Vagina (tissue), 2 donors: ENCODE data around the gene COL28A1. TPM values are rescaled to one million over a fixed set of nuclear protein-coding genes. Genes with fewer than 3 reads are reported as not detected.
"Not testable (repeated sequence)": the region's sequence is repeated elsewhere in the genome, so short reads cannot be mapped to it uniquely, and the experiment has no call there.

Experiments
- DNase-seq, 2 donors: peaks; one replicate each; pipeline ENCODE4 v3.0.0-alpha.2; 2017; ENCODE audit errors: extremely low spot score in 2 of 2
- H3K27ac ChIP-seq: fragments of 200-600 bp; sonication (generic); one replicate; pipeline ENCODE4 v1.5.1; 2019
- H3K27me3 ChIP-seq: fragments of 200-600 bp; sonication (generic); one replicate; pipeline ENCODE4 v1.5.1; 2019
- H3K36me3 ChIP-seq, 2 donors: fragments of 200-600 bp; sonication (generic); one replicate each; pipeline ENCODE4 v1.5.1; 2017 to 2019
- H3K4me1 ChIP-seq: fragments of 200-600 bp; sonication (generic); one replicate; pipeline ENCODE4 v1.5.1; 2019
- H3K4me3 ChIP-seq, 2 donors: fragments of 200-600 bp; sonication (generic); 1 replicate in 1 of 2; 2 replicates in 1 of 2; pipeline ENCODE4 v1.5.1; 2016 to 2019
- H3K9me3 ChIP-seq: fragments of 200-600 bp; sonication (generic); one replicate; pipeline ENCODE4 v1.5.1; 2019
- CTCF ChIP-seq, 3 experiments: fragments of 450-650 bp in 2 of 3; fragments of 200-600 bp in 1 of 3; sonication (generic) in 1 of 3; IDR thresholded peaks; one replicate each; pipeline ENCODE4 v1.5.1; 2017 to 2019; ENCODE audit warnings: antibody characterized with exemption in 3 of 3, mild to moderate bottlenecking in 2 of 3, moderate library complexity in 2 of 3
- POLR2A ChIP-seq, 2 donors: fragments of 450-650 bp; IDR thresholded peaks; one replicate each; pipeline ENCODE4 v1.6.1; 2017; ENCODE audit warnings: antibody characterized with exemption in 2 of 2, mild to moderate bottlenecking in 2 of 2, moderate library complexity in 2 of 2
- POLR2AphosphoS5 ChIP-seq, 2 donors: sonication (generic); formaldehyde crosslinking; IDR thresholded peaks; one replicate each; pipeline ENCODE4 v1.9.0; 2017; ENCODE audit warnings: antibody characterized with exemption in 2 of 2, mild to moderate bottlenecking in 2 of 2, low read depth in 1 of 2; ENCODE audit not compliant: insufficient read depth in 1 of 2
- intact Hi-C: fragments of 100-400 bp; cut with DNase I; formaldehyde crosslinking; loops from one replicate; pipeline ENCODE4 v1.15.1; 2023
- total RNA-seq: library from RNA; depleted of rRNA; stranded (reverse); fragments of >200 nt; gene quantifications from one replicate; pipeline ENCODE4 v1.2.3, GENCODE V29; 2016

The COL28A1 gene
- total RNA-seq, 1 donor from 2014 or later: 5.4 TPM

GRCh38 chr7:7484072-7484471, 51.6 kb downstream of the COL28A1 start:
- intact Hi-C loops: no loop called here

GRCh38 chr7:7481802-7482201, 53.9 kb downstream of the COL28A1 start:
- no peaks in the 10 kb centered on the region for H3K4me1 ChIP-seq
- H3K4me3 ChIP-seq: no peak overlapping the region
- no peaks in the 10 kb centered on the region for H3K27me3 ChIP-seq
- H3K27ac ChIP-seq: no peak overlapping the region
- no peaks in the 10 kb centered on the region for H3K9me3 ChIP-seq
- intact Hi-C loops: no loop called here
- TF ChIP-seq POLR2AphosphoS5 (IDR thresholded peaks at IDR 0.05; ENCODE audit: insufficient read depth in 1 of 2, low read depth in 1 of 2): no peak
- TF ChIP-seq CTCF (IDR thresholded peaks at IDR 0.05): no peak
- no peak for TF ChIP-seq POLR2A (IDR thresholded peaks at IDR 0.05)
- H3K36me3 ChIP-seq: no peaks in the 10 kb centered on the region
- no peak for DNase-seq

More at GRCh38 chr7:7484072-7484471, 51.6 kb downstream of the COL28A1 start:
- Histone ChIP-seq H3K36me3 (no peaks in the 10 kb centered on the region), H3K9me3 (no peaks in the 10 kb centered on the region), H3K4me3 (no peak overlapping the region), H3K27ac (no peak overlapping the region), H3K4me1 (no peaks in the 10 kb centered on the region), H3K27me3 (no peaks in the 10 kb centered on the region)
- TF ChIP-seq POLR2A (IDR thresholded peaks at IDR 0.05): no peak
- TF ChIP-seq CTCF (IDR thresholded peaks at IDR 0.05): no peak
- no peak for TF ChIP-seq POLR2AphosphoS5 (IDR thresholded peaks at IDR 0.05; ENCODE audit: insufficient read depth in 1 of 2, low read depth in 1 of 2)
- DNase-seq: no peak

- Histone ChIP-seq H3K4me1 (no peaks in the 10 kb centered on the region), H3K9me3 (no peaks in the 10 kb centered on the region), H3K27me3 (no peaks in the 10 kb centered on the region), H3K4me3 (no peak overlapping the region), H3K36me3 (no peaks in the 10 kb centered on the region), H3K27ac (no peak overlapping the region)
- DNase-seq: no peak
- intact Hi-C loops: no loop called here
- TF ChIP-seq CTCF (IDR thresholded peaks at IDR 0.05) (no peak), POLR2AphosphoS5 (IDR thresholded peaks at IDR 0.05; ENCODE audit: insufficient read depth in 1 of 2, low read depth in 1 of 2) (no peak), POLR2A (IDR thresholded peaks at IDR 0.05) (no peak)
Observed at GRCh38 chr7:7479275-7479805, 56.3 kb downstream of the COL28A1 start.

- no peaks in the 10 kb centered on the region for H3K9me3 ChIP-seq
- intact Hi-C loops: no loop called here
- no peaks in the 10 kb centered on the region for H3K4me1 ChIP-seq
- no peak overlapping the region for H3K4me3 ChIP-seq
- DNase-seq: no peak
- H3K27me3 ChIP-seq: no peaks in the 10 kb centered on the region
- H3K36me3 ChIP-seq: no peaks in the 10 kb centered on the region
- H3K27ac ChIP-seq: no peak overlapping the region
- TF ChIP-seq POLR2AphosphoS5 (IDR thresholded peaks at IDR 0.05; ENCODE audit: insufficient read depth in 1 of 2, low read depth in 1 of 2) (no peak), CTCF (IDR thresholded peaks at IDR 0.05) (no peak), POLR2A (IDR thresholded peaks at IDR 0.05) (no peak)
Observed at GRCh38 chr7:7478569-7478968, 57.1 kb downstream of the COL28A1 start.

- DNase-seq, H3K27ac ChIP-seq, H3K36me3 ChIP-seq, H3K9me3 ChIP-seq, H3K4me1 ChIP-seq, intact Hi-C loops, H3K27me3 ChIP-seq, H3K4me3 ChIP-seq: not testable (repeated sequence)
Observed at GRCh38 chr7:7477641-7478040, 58.0 kb downstream of the COL28A1 start.
